ENCODE data around the gene ENTREP3. TPM values are rescaled to one million over a fixed set of nuclear protein-coding genes. Genes with fewer than 3 reads are reported as not detected.
A peak's percentile ranks its signal among the peaks of the same experiment; 100 is the strongest.

The ENTREP3 gene
- total RNA-seq, 6 experiments from 2014 or later: 53.6 to 81.3 (median 58.8) TPM

DNA sequence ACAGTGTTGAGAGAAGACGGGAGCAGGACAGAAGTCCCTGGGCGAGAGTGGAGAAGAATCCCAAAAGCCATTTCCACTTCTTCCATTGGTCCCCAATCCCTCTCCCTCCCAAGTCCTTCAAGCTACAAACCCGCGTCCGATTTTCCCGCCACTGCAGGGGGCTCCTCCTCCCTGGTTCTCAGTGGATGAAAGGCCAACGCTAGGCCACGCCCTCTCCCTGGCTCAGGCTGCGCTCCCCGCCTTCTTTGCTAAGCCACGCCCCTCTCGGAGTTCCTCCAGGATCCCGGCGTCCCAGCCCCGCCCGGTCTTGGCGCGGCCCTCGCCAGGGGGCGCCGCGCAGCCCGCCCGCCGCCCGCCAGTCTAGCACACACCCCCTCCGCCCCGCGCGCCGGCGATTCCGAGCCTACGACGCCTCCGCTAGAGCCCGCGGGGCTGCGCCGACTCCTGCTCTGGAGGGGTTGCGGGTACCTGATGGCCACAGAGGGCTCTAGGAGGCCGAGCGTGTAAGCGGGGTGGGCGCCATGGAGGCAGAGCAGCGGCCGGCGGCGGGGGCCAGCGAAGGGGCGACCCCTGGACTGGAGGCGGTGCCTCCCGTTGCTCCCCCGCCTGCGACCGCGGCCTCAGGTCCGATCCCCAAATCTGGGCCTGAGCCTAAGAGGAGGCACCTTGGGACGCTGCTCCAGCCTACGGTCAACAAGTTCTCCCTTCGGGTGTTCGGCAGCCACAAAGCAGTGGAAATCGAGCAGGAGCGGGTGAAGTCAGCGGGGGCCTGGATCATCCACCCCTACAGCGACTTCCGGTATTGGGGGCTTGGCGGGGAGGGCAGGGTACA is 22.0 kb upstream of the ENTREP3 start, which contains the start of gene HCN3:
Gene HCN3, plus strand, starts transcription at position 394 of the 832 bp plus-strand sequence. Its CDS starts 128 bp downstream, at position 522.
- TF ChIP-seq CTCF (IDR thresholded peaks at IDR 0.05): peak; percentile 90
- Mint-ChIP-seq H3K27ac (no peak within 1 kb of the TSS), H3K4me3 (peak within 1 kb of the TSS; percentile 81), H3K36me3 (ENCODE audit: low read depth) (peaks cover 5% of the 10 kb centered on the region; the same call in 1 of the 2 replicates), H3K4me1 (ENCODE audit: low read depth) (peaks cover 38% of the 10 kb centered on the region), H3K27me3 (ENCODE audit: insufficient read depth) (no peaks in the 10 kb centered on the region; the same call in 1 of the 2 replicates), H3K9me3 (no peaks in the 10 kb centered on the region)
- DNase-seq: peak; percentile 92

DNA sequence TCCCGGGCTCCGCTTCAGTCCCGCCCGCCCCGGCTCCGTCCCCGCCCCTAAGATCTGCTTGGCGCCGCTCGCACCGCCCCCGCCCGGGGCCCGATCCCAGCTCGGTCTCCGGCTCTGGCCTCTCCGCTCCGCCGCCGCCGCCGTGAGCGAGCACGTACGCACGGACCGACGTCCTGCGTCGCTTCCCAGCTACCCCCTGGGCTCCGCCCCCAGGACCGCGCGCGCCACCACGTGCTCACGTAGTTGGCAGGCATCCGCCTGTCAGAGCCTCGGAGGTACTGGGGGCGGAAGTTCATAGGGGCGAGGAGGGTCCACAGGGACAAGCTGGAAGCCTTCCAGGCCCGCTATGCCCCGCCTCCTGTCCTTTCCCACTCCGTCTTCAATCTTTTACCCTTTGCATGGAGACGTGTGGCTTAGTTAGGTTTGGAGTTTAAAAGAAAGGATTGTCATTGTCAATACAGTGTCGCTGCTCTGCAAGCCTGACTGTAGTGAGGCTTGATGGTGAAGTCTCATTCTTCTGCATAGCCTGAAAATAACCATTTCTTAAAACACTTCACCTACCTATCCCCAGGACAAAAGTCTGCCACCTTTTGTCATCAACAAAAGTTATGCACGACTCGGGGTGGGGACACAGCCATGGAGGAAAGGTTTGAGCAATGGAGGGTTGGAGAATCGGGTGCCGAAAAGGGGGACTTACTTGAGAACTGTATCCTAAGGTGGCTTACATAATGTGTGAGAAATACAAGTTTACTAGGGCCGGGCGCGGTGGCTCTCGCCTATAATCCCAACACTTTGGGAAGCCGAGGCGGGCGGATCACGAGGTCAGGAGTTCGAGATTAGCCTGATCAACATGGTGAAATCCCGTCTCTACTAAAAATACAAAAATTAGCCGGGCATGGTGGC is 18.3 kb upstream of the ENTREP3 start, which contains the start of gene CLK2:
Gene CLK2, minus strand, starts transcription at position 162 of the 903 bp plus-strand sequence. CDS start 2,527 bp downstream, outside the sequence.
- Mint-ChIP-seq H3K36me3 (ENCODE audit: low read depth) (peaks cover 28% of the 10 kb centered on the region), H3K9me3 (no peaks in the 10 kb centered on the region), H3K4me1 (ENCODE audit: low read depth) (peaks cover 35% of the 10 kb centered on the region), H3K4me3 (peak within 1 kb of the TSS; percentile 97), H3K27ac (peak within 1 kb of the TSS; percentile 90), H3K27me3 (ENCODE audit: insufficient read depth) (no peaks in the 10 kb centered on the region; the same call in 1 of the 2 replicates)
- no peak; the same call in 1 of the 2 replicates for TF ChIP-seq CTCF (IDR thresholded peaks at IDR 0.05)
- peak; percentile 84 for DNase-seq

DNA sequence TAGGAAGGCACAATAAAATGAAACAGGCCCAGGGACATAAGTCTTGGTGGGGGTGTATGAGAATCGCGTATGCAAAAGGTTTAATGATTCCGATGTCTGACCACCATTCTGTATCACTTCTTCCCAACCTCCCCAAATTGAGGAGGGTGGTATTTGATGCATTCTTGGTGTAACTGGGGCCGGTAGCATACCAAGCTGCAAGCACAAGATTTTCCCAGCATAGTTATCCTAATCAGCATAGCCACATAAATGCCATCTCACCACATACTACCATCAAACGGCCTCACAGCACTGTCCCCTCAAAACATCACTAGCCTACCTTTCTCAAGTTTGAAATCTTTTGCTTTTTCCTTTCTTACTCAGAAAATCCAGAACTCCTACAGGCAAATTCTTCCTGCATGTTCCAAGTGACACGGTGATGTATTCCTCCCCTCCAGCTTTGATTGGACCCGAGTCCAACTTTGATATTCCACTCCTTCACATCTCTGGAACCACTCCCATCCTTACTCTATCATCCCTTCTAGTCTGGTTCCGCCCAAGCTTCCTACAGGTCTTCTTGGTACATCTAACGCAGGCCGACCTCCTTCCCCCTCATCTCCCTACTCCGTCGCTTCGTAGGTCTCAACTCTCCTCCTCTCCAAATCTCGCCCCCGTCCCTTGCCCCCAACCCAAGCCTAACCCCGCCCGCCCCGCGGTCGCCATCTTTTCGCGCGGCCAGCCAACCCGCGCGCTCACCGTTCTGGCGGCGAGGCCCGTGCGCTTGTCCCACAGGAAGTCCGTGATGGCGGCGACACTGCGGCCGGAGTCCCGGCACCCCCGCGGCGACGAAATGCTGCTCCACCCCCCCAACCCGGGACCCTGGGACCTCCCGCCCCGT is 17.4 kb upstream of the ENTREP3 start:
- no peaks in the 10 kb centered on the region; the same call in 1 of the 2 replicates for H3K27me3 Mint-ChIP-seq (ENCODE audit: insufficient read depth)
- peaks cover 32% of the 10 kb centered on the region for H3K36me3 Mint-ChIP-seq (ENCODE audit: low read depth)
- H3K4me1 Mint-ChIP-seq (ENCODE audit: low read depth): peaks cover 30% of the 10 kb centered on the region
- TF ChIP-seq CTCF (IDR thresholded peaks at IDR 0.05): no peak
- H3K27ac Mint-ChIP-seq: peak overlapping the region; percentile 90
- H3K9me3 Mint-ChIP-seq: no peaks in the 10 kb centered on the region
- peak overlapping the region; percentile 97 for H3K4me3 Mint-ChIP-seq
- DNase-seq: peak; percentile 59

GRCh38 chr1:155269381-155269780 is 14.1 kb upstream of the ENTREP3 start:
- Mint-ChIP-seq H3K4me1 (ENCODE audit: low read depth) (peaks cover 21% of the 10 kb centered on the region), H3K4me3 (no peak overlapping the region), H3K27me3 (ENCODE audit: insufficient read depth) (no peaks in the 10 kb centered on the region; the same call in 1 of the 2 replicates), H3K36me3 (ENCODE audit: low read depth) (peaks cover 52% of the 10 kb centered on the region), H3K9me3 (no peaks in the 10 kb centered on the region), H3K27ac (peak overlapping the region; percentile 43; the same call in 1 of the 2 replicates)
- no peak for TF ChIP-seq CTCF (IDR thresholded peaks at IDR 0.05)
- no peak for DNase-seq
